GM21515 (cell line): ENCODE measurements around the gene ADRB1.

ENCODE experiments used
- ATAC-seq: cut with Tn5 transposase; IDR thresholded peaks from one replicate; pipeline ENCODE4 v1.9.1; 2021; ENCODE audit not compliant: unreplicated experiment

Gene ADRB1

DNA sequence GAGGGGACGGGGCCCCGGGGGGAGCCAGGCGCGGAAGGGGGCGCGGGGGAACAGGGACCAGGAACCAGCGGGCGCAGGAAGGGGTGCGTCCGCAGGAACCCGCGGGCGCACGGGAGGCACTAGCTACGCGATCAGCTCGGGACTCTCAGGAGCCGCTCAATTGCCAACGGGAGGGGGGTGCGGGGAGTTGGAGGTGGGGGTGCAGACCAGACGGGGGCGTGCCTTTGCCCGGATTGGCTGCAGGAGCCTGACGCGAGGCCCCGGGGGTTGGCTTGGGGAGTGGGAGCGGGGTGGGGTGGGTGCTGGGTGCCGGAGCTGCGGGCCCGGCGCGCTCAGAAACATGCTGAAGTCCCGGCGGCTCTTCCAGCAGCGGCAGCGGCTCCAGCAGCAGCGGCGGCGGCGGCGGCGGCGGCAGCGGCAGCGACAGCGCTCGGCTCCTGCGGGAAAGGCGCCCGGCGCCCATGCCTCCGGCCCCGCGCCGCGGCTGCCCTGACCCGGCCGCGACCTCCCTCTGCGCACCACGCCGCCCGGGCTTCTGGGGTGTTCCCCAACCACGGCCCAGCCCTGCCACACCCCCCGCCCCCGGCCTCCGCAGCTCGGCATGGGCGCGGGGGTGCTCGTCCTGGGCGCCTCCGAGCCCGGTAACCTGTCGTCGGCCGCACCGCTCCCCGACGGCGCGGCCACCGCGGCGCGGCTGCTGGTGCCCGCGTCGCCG lies at the start of gene ADRB1:
TSS of gene ADRB1 (plus strand) at position 335 of the 715 bp plus-strand sequence. CDS start at position 602, 267 bp downstream.
- peak; percentile 55 for ATAC-seq

DNA sequence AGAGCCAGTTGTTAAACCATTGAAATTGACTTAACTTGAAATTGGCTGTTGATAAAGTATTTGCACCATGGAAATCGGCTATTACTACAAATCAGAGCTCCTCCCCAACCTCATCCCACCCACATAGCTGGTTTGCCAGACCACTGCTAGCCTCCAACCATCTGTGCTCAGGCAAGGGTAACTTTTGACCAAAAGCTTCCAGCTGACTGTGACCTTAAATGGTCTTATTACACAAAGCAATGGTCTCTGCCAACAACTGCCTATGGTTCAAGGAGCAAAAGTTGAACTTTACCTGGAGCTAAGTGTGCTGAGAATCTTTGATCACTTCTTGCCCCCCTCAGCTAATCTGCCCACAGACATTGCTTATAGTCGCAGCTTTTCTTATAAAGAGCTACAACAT lies 48.5 kb upstream of the ADRB1 start:
- ATAC-seq: no peak

DNA sequence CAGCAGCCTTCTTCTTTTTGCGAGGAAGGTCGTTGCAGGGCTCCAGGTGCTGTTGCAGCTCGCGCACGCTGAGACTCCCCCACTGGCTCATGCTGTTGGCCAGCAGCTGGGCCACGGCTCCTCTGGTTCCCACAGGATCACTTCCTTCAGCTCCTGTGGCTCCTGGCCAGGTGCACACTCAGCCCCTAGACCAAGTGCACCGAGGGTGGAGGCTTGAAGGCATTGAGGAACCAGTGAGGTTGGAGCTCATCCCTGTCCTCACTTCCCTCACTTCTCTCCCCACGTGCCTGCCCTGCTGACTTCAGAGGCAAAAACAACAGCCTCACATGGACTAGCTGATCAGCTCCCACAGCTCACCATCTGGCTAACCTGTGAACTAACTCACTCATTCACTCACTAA lies 46.2 kb upstream of the ADRB1 start:
- ATAC-seq: no peak

DNA sequence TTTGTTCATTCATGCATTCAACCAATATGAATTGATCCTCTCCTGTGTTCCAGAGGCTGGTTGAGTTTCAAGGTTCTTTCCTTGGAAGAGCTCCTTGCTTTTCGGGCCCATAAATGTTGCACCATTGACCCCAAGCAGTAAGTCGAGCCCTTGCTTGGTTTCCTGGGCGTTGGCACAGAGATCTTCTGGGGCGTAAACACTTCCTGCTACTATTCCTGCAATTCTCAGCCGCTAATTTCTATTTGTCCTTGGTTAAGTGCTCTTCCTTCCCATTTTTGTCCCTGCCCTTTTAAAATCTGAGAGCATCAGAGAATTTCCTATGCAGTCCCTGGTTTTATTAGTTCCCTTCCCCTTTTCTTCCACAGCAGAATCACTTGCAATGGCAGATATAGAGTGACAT lies 44.1 kb upstream of the ADRB1 start:
- no peak for ATAC-seq

DNA sequence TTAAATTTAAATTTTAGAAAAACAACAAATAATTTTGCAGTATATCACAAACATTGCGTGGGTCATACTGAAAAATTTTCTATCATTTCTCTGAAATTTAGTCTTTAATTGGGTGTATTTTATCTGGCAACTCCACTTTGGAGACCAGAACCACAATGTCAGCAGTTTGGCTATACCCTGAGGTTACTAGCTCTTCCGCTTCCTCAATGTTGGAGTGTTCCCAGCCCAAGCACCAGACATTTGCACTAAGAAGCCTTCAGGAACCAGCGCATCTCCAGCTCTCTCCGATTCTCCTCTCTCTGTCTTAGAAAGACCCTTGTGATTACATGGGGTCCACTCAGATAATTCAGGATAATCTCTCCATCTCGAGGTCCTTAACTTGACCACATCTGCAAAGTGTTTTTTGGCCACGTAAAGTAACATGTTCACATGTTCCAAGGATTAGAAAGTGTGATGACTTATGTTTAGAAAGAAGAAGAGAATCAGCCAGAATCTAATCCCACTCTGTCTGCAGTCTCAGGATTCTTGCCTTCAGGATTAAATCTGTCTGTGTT lies 43.1 kb upstream of the ADRB1 start:
- ATAC-seq: no peak

DNA sequence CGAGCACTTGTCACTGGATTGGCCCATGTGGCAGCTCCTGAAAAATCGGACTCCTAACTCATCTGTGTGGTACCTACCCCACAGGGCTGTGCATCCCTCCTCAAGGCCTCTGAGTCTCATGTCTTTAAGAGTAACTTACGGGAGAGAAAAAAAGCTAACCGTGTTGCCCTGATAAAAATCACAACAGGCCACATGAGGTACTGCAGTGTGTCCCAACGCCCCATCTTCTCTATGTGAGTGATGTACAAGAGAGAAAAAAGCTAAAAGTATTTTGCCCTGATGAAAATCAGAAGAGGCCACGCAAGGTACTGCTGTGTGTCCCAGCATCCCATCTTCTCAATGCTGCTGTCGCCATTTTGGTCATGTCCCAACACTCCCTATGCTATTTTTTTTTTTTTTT lies 41.2 kb upstream of the ADRB1 start:
- no peak for ATAC-seq

- no peak for ATAC-seq
Observed at GRCh38 chr10:114003161-114003941, 40.3 kb upstream of the ADRB1 start.

- no peak for ATAC-seq
Observed at GRCh38 chr10:114009281-114009996, 34.2 kb upstream of the ADRB1 start.

- ATAC-seq: no peak
Observed at GRCh38 chr10:114010316-114010715, 33.4 kb upstream of the ADRB1 start.

DNA sequence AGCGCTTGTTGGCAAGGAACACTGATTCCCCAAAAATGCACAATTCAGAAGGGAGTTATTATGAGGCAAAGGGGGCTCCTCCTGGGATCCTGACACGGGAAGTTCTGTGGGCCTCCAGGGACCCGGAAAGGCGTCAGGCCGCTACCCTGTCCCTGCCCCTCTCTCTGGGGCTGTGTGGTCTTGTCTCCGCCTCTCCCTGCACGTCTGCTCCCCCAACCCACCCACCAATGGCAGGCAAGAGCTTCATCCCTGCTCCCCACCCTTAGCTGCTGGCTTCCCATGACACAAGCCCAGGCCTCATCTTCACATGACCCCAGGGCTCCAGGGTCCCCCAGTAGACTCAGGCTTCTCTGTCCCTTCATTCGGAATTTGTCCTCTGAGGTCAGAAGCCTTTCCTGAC lies 31.0 kb upstream of the ADRB1 start:
- no peak for ATAC-seq

- ATAC-seq: no peak
Observed at GRCh38 chr10:114015708-114016107, 28.0 kb upstream of the ADRB1 start.

DNA sequence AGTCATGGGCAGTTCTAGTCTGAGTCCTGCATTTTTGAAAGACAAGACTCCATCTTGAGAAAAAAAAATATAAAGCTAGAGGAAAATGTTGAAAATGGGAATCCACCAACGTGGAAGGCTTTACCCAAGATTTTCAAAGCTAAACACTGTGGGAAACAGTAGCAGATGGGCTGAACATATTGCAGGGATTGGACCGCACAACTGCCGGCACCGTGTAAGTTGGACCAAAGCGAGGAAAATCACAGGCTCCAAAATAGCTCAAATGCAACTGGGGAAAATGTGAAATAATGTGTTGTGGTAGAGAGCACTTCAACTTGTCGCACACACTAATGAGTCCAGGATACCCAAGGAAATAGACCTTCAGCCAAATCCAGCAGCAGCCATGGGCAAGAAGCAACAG lies 26.4 kb upstream of the ADRB1 start:
- no peak for ATAC-seq

GRCh38 chr10:114017873-114018272 lies 25.8 kb upstream of the ADRB1 start:
- no peak for ATAC-seq

- ATAC-seq: no peak
Observed at GRCh38 chr10:114019226-114019625, 24.4 kb upstream of the ADRB1 start.

DNA sequence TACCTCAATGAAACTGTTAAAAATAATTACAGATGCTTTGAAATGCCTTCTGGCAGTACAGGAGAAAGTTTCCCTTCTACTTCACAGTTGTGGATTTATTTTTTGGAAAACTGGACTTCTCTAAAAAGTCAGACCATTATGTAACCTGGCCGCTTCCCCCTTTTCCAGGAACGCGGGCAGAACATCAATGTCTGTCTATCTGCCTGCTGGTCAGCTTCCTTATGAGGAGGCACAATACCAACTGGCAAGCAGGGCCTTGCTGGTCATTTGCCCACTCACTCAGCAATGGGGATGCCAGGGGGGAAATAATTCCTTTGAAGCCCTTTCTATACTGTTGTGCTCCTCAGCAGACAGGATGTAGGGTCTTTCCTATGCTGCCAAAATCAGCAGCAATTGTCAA lies 22.5 kb upstream of the ADRB1 start:
- ATAC-seq: no peak

DNA sequence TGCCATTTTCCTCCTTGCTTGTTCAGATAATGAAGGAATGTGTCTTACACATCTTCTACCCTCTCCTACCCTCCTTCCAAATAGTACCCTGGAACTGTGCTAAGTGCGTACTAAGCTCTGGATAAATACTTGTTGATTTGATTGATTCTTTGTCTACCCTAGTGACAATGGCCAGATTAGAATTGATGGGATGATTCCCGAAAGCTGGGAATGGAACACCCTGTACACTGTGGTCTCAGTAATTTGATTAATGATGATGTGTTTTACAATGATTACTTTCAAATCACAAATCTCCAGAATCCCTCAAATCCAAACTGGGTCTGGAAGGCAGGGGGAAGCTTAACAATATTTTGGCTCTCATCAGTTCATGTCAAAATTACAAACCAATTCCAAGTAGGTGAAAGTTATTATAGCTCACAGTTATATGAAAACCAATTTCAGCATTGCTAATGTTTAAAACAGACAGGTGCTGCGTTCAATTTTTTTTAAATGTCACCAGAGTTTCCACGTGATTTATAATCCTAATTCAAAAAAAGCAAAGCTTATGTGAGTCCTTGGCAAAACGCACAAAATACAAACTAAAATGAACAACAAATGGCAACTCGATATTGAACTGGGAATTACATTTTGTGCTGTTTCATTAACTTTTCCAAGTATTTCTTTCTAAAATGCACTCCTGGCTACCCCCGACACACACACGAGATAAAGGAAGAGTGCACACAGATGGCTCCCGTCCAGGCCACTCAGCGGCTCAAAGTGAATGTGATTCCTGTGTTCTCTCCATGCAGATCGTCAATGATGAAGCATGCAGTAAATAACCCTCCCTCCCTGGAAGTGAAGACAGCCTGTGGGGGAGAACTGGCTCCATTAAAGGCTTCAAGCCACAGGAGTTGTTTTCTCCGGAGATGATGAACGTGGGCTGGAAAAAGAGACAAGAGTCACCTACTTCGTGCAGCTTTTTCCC lies 21.7 kb upstream of the ADRB1 start:
- ATAC-seq: no peak

DNA sequence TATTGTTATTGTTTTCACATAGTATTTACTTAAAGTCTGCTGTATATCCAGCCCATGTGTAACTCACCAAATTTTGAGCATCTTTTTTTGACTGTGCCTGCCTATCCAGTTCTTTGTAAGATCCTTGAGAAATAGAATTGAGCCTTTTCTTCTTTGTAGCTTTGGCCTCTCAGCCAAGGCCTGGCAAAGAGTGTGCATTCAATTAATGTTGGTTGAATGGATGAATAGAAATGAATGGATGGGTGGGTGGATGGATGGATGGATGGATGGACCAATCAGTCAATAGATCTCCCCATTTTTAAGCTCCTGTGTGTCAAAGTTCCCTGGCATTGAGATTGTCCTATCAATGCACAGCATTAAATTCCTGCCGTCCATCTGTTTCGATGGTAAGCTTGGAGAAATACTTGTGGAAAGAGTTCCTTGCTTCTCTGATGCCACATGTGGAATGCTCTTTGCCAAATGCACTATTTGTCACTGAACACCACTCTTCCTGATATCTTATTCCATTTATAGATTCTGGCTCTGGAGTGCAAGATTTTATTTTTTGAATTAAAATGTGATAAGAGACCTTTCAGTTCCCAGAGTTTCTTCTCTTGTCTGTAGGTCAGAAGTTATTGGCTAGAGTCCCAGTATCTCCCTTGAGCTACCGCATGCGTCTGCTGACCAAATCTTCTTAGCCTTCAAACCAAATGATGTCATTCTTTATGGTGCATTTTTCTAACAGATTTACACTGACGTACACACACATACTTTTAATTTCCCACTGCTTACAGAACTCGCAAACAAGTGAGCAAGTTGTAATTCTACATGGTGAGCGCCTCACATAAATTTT lies 20.7 kb upstream of the ADRB1 start:
- ATAC-seq: no peak

GRCh38 chr10:114024876-114025610 lies 18.6 kb upstream of the ADRB1 start:
- peak; percentile 59 for ATAC-seq

DNA sequence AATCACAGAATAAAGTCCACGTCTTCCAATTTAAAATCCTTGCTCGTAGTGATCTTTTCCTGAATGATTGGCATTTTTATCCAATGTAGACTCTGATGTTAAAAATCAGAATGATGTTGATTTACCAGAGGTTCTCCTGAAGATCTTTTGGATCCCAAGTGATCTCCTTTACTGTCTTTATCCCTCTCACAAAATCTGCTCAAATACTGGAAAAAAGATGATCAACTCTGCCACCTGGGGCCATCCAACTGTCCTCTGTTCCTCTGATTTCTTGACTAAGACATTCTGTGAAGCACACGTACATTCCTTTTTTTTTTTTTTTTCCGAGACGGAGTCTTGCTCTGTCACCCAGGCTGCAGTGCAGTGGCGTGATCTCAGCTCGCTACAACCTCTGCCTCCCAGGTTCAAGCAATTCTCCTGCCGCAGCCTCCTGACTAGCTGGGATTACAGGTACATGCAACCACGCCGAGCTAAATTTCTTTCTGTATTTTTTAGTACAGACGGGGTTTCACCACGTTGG lies 18.0 kb upstream of the ADRB1 start:
- ATAC-seq: no peak
